HG03521 (cell line): ENCODE measurements around the gene DPYSL5.

Experiments
- ATAC-seq: cut with Tn5 transposase; IDR thresholded peaks from one replicate; pipeline ENCODE4 v1.9.1; 2021; ENCODE audit warnings: mild to moderate bottlenecking, moderate library complexity; ENCODE audit not compliant: unreplicated experiment

Gene DPYSL5

DNA sequence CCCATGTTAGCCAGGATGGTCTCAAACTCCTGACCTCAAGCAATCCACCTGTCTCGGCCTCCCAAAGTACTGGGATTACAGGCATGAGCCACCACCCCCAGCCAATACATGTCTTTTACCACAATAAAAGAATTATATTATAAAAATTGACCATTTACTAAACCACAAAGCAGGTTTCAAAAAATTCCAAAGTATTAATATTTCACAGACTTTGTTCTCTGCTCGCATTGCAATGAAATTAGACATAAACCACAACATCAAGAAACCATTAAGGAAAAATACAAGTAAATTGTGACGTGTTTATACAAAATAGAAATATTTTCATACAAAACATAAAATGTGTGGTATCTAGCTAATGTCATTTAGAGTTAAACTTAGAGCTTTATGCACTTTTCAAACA lies 109.1 kb downstream of the DPYSL5 start:
- ATAC-seq = no peak

DNA sequence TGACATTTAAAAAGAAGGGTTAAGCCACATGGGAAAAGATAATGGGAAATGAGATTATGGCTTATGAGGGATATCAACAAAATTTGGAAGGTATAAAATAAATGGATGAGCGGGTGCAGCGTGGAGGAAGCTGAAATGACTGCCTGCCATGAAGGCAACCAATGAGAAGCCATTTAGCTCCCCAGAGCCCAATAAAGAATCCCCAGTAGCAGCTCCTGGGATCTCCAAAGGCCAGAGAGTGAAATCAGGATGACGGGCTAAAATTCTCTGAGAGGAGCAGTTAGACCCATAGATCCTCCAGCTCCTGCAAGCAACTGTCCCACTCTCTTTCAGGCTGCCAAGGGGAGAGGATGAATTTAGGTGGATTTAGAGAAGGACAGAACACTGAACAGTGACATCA lies 109.6 kb downstream of the DPYSL5 start:
- ATAC-seq = no peak

GRCh38 chr2:26959331-26959730 lies 111.4 kb downstream of the DPYSL5 start:
- no peak for ATAC-seq

DNA sequence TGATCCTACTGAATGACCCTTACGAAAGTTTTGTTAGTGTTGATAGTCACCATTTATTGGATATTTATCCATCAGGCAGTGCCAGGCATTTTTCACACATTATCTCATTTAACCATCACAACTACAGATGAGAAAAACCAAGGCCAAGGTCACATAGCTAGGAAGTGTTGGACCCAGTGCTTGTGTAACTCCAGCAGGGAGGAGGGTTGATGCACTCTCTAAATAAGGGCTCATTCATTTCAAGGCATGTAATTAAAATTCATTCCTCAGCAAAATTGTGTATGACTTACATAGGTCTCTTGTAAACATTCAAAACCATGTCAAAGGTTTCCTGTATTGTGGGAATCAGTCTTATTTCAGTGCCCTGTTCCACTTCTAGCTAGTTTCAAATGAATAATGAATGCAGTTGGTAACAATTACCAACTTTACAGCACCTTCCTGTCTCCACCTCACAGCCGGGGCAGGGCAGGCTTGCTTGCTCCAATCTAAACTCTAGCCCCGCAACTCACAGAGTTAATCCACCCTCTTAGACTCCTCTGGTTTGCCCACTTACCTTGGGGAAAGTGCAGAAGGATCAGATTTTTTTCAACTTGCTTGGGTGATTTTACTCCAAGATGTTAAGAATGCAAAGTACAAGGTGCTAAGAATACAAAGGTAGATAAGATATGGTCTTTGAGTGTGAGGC lies 116.7 kb downstream of the DPYSL5 start:
- ATAC-seq = no peak

DNA sequence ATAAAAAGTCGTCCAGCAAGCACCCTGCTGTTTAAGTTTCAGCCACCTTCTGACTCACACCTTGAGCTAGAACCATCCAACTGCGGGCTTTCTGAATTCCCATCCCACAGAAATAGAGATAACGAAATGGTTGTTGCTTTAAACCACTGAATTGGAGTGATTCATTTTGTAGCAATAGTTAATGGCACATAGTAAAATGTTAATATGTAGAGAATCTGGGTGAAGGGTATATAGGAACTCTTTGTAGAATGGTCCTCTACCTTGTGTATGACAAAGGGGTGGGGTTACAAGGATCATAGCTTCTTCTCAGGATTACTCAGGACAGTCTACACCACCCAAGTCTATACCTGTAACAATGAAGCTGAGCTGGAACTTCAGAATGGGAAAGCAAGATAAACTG lies 120.1 kb downstream of the DPYSL5 start:
- ATAC-seq = no peak

DNA sequence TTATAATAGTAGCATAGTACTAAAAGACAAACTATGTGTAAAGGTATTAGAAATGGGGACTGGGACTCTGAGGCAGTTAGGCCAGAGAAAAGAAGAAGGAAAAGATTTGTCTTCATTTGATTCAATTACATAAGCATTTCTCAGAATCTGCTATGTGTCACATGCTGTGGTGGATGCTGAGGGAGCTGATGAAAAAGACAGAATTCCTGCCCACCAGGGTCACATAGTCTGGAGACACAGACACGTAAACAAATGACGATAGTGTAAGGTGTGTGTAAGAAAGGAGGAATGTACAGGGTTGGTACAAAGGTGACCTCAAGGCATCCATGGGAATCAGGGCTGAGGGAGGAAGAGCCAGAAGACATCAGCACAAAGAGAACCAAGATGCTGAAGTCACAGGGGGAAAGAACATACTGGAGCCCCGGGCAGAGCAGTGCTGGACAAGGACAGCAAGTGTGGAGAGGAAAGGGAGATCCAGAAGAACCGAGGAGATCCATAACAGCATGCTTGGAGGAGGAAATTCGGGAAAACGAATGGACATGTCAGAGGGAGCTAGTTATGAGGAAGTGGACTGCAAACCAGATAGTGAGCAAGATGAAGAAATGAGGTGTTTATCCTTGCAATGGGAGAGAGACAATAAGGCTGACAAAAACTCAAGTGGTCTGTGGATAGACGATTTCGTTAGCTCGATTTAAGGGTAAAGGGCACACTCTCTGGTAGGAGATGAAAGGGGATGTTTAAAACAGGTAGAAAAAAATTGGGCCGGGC lies 121.3 kb downstream of the DPYSL5 start:
- no peak for ATAC-seq

DNA sequence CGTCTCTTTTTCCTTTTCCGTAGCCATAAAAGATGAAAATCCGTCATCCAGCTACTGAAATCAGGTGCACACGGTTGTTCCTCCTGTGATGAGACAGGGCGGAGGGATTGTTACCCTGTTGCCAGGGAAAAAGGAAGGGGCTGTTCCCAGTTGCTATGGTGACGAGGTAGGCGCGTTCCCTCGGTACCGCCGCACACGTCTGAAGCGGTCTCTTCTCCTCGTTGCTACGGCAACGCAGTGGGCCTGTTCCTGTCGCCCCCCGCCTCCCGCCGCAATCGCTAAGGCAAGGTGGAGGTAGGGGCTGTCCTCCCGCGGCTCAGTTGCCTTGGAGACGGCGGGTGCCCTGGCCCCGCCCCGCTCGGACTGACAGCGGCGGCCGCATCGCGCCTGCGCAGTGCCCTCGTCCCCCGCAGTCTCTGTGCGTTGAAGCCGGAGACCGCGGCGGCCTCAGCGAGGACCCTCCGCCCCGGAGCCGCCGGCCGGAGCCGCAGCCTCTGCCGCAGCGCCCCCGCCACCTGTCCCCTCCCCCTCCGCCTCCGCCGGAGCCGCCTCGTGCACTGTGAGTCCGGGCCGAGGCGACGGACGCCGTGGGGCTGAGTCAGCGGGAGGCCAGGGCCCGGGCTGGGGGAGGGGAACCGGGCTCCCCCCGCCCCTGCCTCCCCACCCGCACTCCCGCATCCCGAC lies 122.5 kb downstream of the DPYSL5 start, which contains the start of gene MAPRE3:
Gene MAPRE3, plus strand, starts transcription at position 394 of the 684 bp plus-strand sequence. CDS start 51,582 bp downstream, outside the sequence.
- peak; percentile 78 for ATAC-seq

- no peak for ATAC-seq
Measured at GRCh38 chr2:26970928-26971627, 123.1 kb downstream of the DPYSL5 start.

DNA sequence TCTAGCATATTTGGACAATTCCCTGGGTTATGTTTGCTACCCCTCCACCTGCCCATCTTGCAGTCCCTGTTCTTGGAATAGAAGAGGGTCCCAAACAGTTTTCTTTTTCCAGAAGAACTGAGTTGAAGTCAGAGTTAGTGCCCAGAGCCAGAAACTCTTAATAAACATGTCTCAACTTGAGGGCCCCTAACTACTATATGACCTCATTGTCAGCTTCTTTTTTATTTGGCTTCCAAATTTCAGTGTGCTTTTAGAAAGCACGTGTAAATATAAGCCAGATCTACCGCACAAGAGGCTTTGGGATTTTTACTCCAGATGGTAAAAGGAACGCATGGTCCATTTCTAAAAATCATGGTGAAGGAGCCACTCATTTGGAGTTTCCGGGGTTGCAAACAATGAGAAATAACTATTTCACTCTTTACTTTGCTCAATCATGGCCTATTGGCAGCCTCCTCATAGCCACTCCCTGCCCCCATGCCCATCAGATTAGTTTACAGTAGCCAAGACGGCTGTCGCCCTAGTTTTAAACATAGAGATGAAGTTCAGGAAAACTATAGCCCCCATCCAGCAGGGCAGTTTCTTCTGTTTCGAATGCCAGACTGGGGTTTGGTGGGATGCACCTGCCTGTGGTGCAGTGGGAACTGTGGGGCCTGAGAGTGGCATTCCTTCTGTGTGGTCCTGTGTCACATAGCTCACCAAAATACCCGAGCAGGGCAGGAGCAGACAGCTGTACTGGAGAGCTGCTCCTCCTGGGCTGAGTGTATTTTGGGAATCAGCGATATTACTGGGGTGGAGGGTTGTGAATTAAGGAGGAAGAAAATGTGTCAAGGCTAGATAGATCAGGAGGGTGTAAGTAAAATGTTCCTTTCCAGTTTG lies 124.2 kb downstream of the DPYSL5 start:
- ATAC-seq = no peak

DNA sequence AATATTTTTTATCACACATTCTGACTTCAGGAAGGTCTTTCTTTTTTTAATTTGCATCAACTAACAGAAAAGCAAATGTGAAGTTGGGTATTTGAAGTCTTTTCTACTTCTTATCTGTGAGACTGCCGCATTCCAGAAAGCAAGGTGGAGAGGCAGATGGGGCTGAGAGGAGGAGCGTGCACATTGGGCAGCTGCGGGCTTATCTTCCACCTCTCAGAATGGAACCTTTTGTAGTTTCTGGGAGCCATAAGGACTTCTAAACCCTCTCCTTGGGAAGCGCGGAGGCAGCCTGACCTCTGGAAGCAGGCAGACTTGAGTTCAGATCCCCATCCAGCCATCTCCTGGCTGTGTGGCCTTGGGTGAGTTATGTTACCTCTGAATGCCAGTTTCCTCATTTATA lies 126.4 kb downstream of the DPYSL5 start:
- no peak for ATAC-seq

GRCh38 chr2:26975102-26975501 lies 127.2 kb downstream of the DPYSL5 start:
- no peak for ATAC-seq

DNA sequence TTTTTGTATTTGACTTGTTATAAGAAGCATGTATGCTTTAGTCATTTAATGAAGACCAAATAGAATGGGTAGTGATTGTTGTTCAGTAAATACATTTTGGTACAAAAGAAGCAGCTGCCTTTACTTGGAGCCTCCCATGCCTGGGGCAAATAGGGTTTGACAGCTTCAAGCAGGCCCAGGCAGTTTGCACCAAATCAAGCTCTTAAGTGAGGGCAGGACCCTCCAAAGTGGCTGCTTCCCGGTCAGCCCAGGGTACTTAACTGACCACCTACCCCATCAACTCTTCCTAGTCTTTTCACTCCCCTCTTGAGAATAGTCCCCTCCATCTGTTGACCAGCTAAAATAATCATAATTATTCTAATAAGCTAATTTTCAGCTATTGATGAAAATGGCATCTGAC lies 127.7 kb downstream of the DPYSL5 start:
- ATAC-seq = no peak

DNA sequence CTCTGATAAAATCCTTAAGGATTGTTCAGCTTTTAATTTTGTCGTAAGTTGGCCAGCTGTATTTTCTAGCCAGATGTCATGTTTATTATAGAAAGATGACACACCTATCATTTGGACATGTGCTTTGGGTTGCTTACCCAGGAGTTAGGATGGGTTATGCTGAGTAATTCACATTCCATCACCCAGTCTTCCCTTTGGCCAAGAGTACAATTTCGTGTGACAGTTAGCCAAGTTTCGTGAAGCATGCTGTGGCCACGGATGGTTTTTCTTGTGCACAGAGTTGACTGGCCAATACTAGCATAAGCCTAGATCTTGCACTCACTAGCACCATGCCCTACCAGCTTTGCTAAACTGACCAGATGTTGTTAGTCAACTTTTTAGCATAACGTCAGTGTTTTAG lies 128.3 kb downstream of the DPYSL5 start:
- no peak for ATAC-seq

GRCh38 chr2:26977012-26977411 lies 129.1 kb downstream of the DPYSL5 start:
- ATAC-seq = no peak

DNA sequence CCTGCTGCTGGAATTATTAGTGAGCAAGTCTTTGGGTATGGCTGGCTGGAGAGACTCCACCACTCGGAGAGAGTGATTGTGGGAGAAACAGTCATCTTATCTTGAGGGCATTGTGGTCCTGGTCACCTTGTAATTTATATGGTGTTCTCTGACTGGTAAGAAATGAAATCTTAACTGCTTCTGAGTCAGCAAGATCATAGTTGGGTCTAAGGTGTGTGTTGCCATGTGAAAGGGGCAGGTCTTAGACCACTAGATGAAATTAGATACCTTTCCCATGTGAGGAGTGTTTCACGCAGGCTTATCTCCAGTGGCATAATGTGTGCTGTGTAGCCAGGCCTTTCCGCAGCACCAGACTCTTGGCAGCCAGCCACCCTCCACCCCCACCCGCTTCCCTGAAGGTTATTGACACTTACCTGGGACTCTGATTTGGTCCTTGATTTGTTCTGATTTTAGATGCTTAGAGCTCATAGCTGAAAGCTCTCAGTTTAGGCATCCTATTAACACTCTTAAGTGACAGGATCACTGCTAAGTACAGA lies 130.2 kb downstream of the DPYSL5 start:
- ATAC-seq = no peak

DNA sequence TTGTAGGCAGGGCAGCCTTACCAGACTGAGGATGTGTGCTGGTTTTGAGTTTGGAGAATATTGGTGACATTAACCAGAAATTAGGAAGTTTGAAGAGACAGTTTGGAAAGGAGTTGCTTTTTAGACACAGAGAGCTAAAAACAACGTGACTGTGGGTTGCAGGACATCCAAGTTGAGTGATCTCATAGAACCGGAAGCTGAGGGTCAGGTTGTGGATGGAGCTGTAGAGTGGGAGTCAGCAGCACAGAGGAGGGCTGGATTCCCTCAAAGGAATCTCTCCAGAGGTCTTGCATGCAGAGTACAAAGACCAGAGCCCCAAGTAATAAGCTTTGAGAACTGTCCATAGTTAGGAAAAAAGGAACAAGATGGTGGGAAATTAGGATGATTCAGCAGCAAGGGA lies 131.8 kb downstream of the DPYSL5 start:
- ATAC-seq = no peak

DNA sequence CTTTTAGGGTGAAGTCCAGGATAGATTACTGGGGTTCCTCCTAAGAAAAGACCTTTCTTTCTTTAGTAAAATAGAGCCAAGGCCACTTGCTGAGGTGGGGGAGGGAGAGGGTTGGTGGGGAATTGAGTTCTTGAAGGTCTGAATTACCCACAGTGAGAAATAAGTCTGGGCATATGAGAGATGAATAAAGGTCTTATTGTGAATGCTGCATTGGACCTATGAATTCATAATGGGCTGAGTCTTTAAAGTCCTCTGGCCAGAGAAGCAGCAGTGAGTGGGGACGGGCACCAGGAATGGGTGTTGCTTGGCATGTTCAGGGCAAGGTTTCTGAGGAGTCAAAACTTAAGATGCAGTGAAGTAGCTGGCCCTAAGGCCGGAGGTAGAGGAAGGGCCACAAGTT lies 133.0 kb downstream of the DPYSL5 start:
- no peak for ATAC-seq

DNA sequence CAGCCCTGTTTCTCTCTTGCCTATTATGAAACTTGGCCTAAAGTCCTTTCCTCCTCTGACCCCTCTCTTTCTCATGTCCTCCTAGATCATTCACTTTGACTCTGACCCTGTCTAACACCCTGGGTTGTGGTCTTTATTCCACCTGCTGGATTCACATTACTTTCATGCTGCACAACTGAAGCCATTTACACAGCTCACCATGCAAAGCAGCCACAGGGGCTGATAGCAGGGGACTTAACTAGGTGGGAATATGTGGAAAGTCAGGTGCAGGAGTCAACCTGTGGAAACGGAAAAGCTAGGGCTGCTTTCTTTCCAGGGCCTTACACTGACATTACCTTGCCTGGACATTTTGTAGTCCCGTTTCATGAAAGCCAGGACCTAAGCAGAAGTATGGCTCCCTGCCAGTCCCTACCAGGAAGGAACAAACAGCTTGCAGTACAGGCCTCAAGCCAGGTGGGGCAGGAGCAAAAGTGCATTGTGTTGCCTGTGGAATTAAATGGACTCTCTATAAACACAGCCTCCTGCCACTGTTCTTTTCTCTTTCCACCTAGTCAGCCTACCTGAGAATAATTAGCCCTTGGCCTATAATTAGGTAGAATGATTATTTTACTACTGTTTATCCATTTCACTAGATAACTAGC lies 134.3 kb downstream of the DPYSL5 start:
- ATAC-seq = no peak

DNA sequence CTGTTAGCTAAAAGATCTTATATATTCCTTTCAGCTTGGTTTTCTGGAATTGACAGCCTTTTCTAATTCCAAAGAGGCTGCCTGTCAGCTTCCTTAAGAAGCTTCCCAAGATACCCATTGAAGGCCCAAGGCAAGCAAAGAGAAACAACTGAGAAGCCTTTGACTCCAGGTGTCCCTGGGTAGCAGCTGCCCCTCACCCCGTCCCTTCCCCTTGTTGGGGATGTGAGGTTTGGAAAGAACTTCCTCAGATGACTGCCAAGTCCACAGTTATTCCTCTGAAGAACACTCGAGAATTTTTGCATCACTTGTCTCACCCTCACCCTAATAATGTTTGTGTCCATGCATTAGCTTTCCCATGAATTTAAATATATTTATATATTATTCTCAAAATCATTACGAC lies 135.8 kb downstream of the DPYSL5 start:
- ATAC-seq = no peak

DNA sequence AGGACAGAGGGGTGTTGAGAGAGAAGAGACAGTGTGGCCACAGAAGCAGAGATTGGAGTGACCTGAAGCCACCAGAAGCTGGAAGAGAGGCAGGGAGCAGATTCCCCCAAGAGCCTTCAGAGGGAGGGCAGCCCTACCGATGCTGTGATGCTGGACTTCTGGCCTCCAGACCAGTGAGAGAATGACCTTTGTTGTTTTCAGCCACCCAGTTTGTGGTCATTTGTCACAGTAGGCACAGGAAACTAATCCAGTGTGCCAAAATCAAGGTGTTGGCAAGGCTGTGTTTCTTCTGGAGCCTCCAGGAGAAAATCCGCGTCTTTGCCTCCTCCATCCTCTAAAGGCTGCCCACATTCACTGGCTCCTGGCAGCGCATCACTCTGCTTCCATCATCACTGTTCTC lies 137.9 kb downstream of the DPYSL5 start:
- ATAC-seq = no peak
